ENCODE measurements around the gene BCAT1. TPM values are rescaled to one million over a fixed set of nuclear protein-coding genes. Genes with fewer than 3 reads are reported as not detected.

The BCAT1 gene
- total and polyA plus RNA-seq, 2 of the 8 experiments (the other 6 are each of a cell fraction or from before 2014, with no cell fraction given): 19.7 to 263 TPM

- TF ChIP-seq CHD7 (IDR thresholded peaks at IDR 0.05; ENCODE audit: insufficient replicate concordance, low read length): no peak
- TF ChIP-seq CHD1 (IDR thresholded peaks at IDR 0.05; ENCODE audit: low read depth, low read length): no peak
- TF ChIP-seq RAD21 (IDR thresholded peaks at IDR 0.05 in 1 of 2, conservative IDR thresholded peaks at IDR 0.05 in 1 of 2; ENCODE audit: low read depth in 2 of 2, low read length in 2 of 2): no peak
- TF ChIP-seq BRCA1 (IDR thresholded peaks at IDR 0.05; ENCODE audit: low read depth, low read length): no peak
- no peak for TF ChIP-seq ATF3 (IDR thresholded peaks at IDR 0.05; ENCODE audit: insufficient read depth, low read depth, low read length)
- TF ChIP-seq HDAC6 (IDR thresholded peaks at IDR 0.05; ENCODE audit: low read depth, low read length): no peak
- TF ChIP-seq PHF8 (conservative IDR thresholded peaks at IDR 0.05; ENCODE audit: low read depth, low read length): no peak
- no peak for TF ChIP-seq TAF7 (optimal IDR thresholded peaks at IDR 0.05; ENCODE audit: borderline replicate concordance, low read depth, low read length)
- no peak for TF ChIP-seq RNF2 (IDR thresholded peaks at IDR 0.05; ENCODE audit: borderline replicate concordance, low read depth, low read length, missing control alignments, poor library complexity, severe bottlenecking)
- TF ChIP-seq CBX5 (IDR thresholded peaks at IDR 0.05; ENCODE audit: low read depth, low read length): no peak
Observed at GRCh38 chr12:24979329-24979728, 30.4 kb upstream of the BCAT1 start (continued).

All from H1 (cell line).